ENCODE data around the gene FGF3.

- no peak for TF ChIP-seq EZH2 (IDR thresholded peaks at IDR 0.05; ENCODE audit: insufficient read depth, low read length)
- TF ChIP-seq CTCF (IDR thresholded peaks at IDR 0.05; ENCODE audit: insufficient read depth, low read depth, low read length): no peak
Measured at GRCh38 chr11:69765498-69765995, 53.7 kb downstream of the FGF3 start.

Measured in astrocyte (in vitro differentiated cells and primary cell).